ENCODE results near the gene CHI3L1. TPM values are rescaled to one million over a fixed set of nuclear protein-coding genes. Genes with fewer than 3 reads are reported as not detected.

CHI3L1 gene
- total RNA-seq, 2 donors from 2014 or later, result 0.68 to 5.0 TPM

DNA sequence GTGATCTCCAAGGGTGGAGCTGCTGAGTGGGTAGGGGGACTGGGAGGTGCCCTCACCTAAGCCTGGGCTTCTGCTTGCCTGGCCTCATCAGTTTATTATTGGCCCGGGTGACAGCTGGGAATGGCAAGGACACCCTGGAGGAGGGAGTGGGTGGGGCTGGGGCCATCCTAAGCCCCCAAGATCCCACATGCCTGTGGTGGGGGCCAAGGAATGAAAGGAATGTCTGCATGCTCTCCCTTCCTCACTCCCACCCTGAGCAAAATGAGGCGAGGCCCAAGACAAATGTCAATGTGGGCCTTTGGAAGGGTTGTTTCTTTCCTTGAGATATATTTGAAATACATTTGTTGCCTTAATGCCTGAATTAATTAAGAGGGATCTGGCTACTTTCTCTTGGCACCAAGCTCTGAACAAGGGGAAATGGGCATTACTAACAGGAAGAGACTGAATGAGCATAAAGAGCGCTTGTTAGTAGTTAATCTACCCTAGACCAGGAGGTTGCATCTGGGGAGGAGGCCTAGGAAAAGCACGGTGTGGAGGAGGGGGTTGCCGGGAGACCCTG is 19.7 kb upstream of the CHI3L1 start:
- TF ChIP-seq, protein P1, sequence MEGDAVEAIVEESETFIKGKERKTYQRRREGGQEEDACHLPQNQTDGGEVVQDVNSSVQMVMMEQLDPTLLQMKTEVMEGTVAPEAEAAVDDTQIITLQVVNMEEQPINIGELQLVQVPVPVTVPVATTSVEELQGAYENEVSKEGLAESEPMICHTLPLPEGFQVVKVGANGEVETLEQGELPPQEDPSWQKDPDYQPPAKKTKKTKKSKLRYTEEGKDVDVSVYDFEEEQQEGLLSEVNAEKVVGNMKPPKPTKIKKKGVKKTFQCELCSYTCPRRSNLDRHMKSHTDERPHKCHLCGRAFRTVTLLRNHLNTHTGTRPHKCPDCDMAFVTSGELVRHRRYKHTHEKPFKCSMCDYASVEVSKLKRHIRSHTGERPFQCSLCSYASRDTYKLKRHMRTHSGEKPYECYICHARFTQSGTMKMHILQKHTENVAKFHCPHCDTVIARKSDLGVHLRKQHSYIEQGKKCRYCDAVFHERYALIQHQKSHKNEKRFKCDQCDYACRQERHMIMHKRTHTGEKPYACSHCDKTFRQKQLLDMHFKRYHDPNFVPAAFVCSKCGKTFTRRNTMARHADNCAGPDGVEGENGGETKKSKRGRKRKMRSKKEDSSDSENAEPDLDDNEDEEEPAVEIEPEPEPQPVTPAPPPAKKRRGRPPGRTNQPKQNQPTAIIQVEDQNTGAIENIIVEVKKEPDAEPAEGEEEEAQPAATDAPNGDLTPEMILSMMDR (IDR thresholded peaks at IDR 0.05), result no peak

DNA sequence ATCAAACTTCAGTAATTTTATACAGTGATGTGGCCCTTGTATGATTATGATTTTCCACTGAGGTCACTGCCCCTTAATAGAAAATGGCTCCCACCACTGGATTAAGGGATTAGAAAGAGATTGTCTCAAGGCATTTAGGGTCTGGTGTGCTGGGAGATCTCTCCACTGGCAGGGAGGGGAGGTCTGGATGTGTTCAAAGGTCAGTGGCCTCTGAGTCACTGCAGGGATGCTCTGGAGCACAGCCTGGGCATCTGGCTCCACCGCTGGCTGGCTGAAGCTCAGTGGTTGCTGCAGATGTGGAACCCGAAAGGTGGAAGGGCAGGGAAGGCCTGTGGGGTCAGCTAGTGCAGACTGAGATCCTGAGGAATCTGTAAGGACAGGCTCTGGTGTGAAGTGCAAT is 18.3 kb upstream of the CHI3L1 start:
- Histone ChIP-seq H3K4me1 (ENCODE audit: control insufficient read depth in 1 of 2, low read depth in 2 of 2) (peaks cover 3% of the 10 kb centered on the region in 2 donors), H3K27ac (no peak overlapping the region), H3K27me3 (replicated peaks; ENCODE audit: insufficient read depth) (no peaks in the 10 kb centered on the region), H3K4me3 (no peak overlapping the region), H3K36me3 (no peaks in the 10 kb centered on the region), H3K9me3 (no peaks in the 10 kb centered on the region)
- DNase-seq (ENCODE audit: low spot score) (no peak), ATAC-seq (ENCODE audit: insufficient number of reproducible peaks, low FRiP score, low read depth) (no peak)
- TF ChIP-seq, protein P1 (IDR thresholded peaks at IDR 0.05), result no peak

More for the DNA sequence above, 19.7 kb upstream of the CHI3L1 start:
- no peaks in the 10 kb centered on the region for H3K9me3 ChIP-seq
- no peaks in the 10 kb centered on the region for H3K36me3 ChIP-seq
- no peaks in the 10 kb centered on the region for H3K4me1 ChIP-seq (ENCODE audit: control insufficient read depth in 1 of 2, low read depth in 2 of 2)
- no peak overlapping the region for H3K4me3 ChIP-seq
- no peaks in the 10 kb centered on the region for H3K27me3 ChIP-seq (replicated peaks; ENCODE audit: insufficient read depth)
- no peak overlapping the region for H3K27ac ChIP-seq
- DNase-seq (ENCODE audit: low spot score), result no peak
- ATAC-seq (ENCODE audit: insufficient number of reproducible peaks, low FRiP score, low read depth), result no peak

DNA sequence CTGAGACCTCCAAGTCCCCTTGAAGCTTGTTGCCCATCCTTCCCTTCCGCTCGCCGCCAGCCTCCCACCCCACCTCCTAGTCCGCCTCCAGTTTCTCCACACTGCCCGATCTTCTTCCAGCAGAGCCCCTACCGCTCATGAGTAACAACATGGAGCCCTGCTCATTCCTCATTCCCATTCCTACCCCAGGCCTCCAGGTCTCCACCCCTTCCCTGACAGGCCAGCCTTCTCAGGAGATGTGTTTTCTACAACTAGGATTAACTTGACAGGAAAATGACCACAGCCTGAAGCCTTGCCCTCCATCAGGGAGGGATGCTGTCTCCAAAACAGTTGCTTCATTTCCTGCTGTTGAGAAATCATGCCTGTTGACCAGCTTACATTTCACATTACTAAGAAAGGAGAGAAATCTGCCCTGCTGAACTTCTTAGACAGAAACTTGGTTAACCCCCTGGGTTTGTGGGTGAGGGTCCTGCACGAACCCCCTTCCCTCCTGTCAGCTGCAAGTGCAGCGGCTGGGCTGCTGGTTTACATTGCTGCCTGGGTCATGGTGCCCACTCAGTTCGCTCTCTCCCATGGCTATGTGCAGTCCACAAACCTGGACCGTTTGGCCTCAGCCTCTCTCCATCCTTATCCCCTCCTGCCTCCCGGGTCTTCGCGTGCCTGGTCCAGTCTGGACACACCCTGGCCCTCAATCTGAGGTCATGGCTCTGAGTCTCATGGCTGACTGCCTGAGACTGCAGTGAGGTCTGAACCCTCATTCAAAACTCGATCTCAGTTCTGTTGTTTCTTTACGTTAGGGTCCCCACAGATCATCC is 16.1 kb upstream of the CHI3L1 start:
- TF ChIP-seq, protein P1 (IDR thresholded peaks at IDR 0.05), result no peak
- DNase-seq (ENCODE audit: low spot score) (no peak), ATAC-seq (ENCODE audit: insufficient number of reproducible peaks, low FRiP score, low read depth) (peak; percentile 10)
- Histone ChIP-seq H3K27ac (peak overlapping the region in 1 of 2 donors; percentile 25), H3K4me1 (ENCODE audit: control insufficient read depth in 1 of 2, low read depth in 2 of 2) (peaks cover 9 to 10% of the 10 kb centered on the region in 2 donors), H3K9me3 (no peaks in the 10 kb centered on the region), H3K36me3 (no peaks in the 10 kb centered on the region), H3K4me3 (no peak overlapping the region), H3K27me3 (replicated peaks; ENCODE audit: insufficient read depth) (no peaks in the 10 kb centered on the region)

DNA sequence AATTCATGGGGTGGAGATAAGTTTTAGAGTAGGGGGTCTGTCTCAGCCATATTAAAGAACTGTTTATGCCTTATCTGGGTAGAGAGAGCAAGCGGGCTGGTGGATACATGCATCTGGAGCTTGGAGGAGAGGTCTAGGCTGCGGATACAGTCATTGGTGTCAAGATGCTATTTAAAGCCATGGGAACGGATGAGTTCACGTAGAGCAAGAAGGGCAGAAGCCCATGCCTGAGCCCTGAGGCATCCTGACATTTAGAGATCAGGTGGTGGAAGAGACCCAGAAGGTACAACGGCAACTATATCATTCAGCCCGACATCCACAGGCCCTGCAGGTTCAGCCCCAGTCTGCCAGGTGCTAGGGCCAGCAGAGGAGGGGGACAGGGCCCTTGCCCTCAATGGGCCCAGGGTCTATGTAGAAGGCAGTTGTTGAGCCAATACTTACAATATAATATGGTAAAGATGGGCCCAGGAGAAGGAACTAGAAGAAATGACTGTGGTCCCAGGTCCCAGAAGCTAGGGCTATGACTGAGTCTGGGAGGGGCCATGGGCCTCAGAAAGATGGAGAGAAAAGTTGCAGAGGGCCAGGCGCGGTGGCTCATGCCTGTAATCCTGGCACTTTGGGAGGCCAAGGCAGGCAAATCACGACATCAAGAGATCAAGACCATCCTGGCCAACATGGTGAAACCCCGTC is 15.2 kb upstream of the CHI3L1 start:
- no peak for DNase-seq (ENCODE audit: low spot score)
- Histone ChIP-seq H3K27me3 (replicated peaks; ENCODE audit: insufficient read depth) (no peaks in the 10 kb centered on the region), H3K27ac (peak overlapping the region in 1 of 2 donors; percentile 25), H3K4me3 (no peak overlapping the region), H3K36me3 (no peaks in the 10 kb centered on the region), H3K9me3 (no peaks in the 10 kb centered on the region), H3K4me1 (ENCODE audit: control insufficient read depth in 1 of 2, low read depth in 2 of 2) (peaks cover 9 to 10% of the 10 kb centered on the region in 2 donors)
- no peak for ATAC-seq (ENCODE audit: insufficient number of reproducible peaks, low FRiP score, low read depth)
- TF ChIP-seq, protein P1 (IDR thresholded peaks at IDR 0.05), result no peak

DNA sequence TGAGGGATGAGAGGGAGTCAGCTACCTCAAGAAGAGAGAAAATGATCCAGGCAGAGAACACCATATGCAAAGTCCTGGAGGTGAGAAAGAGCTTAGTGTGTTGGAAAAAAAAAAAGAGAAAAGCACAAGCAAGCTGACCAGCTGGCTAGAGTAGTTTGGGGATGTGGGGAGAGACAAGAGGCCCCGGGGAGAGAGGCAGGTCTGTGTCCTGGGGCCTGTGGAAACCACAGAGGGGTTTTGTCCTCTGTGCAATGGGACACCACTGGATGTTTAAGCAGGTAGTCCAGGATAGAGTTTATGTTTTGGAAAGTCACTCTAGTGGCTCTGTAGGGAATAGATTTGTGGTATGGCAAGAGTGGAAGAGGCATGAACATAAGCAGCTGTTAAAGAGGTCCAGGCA is 14.4 kb upstream of the CHI3L1 start:
- TF ChIP-seq, protein P1 (IDR thresholded peaks at IDR 0.05), result no peak
- DNase-seq (ENCODE audit: low spot score) (no peak), ATAC-seq (ENCODE audit: insufficient number of reproducible peaks, low FRiP score, low read depth) (no peak)
- no peaks in the 10 kb centered on the region for H3K9me3 ChIP-seq
- no peak overlapping the region for H3K4me3 ChIP-seq
- H3K4me1 ChIP-seq (ENCODE audit: control insufficient read depth in 1 of 2, low read depth in 2 of 2), result peaks cover 9 to 10% of the 10 kb centered on the region in 2 donors
- H3K27ac ChIP-seq, result no peak overlapping the region
- H3K27me3 ChIP-seq (replicated peaks; ENCODE audit: insufficient read depth), result no peaks in the 10 kb centered on the region
- H3K36me3 ChIP-seq, result no peaks in the 10 kb centered on the region
